ENCODE measurements around the gene SLC22A6.

- TF ChIP-seq POLR2A (IDR thresholded peaks at IDR 0.05; ENCODE audit: low read length), result no peak
- TF ChIP-seq GATA1 (IDR thresholded peaks at IDR 0.05; ENCODE audit: low read depth, low read length), result no peak
Measured at GRCh38 chr11:63001456-63001855, 16.7 kb upstream of the SLC22A6 start.

Data from erythroblast (primary cell).